Smooth muscle cell (in vitro differentiated cells): Measurements from ENCODE around the gene SEC22B. TPM values are rescaled to one million over a fixed set of nuclear protein-coding genes. Genes with fewer than 3 reads are reported as not detected.
"Not testable (repeated sequence)": the region's sequence is repeated elsewhere in the genome, so short reads cannot be mapped to it uniquely, and the experiment has no call there.

Experiments
- DNase-seq: peaks from one replicate; lab custom pipeline; 2025; ENCODE audit not compliant: unreplicated experiment; lab: John Stamatoyannopoulos, UW
- H2AFZ ChIP-seq: fragments of 200-600 bp; sonication (generic); 2 replicates; pipeline ENCODE4 v1.6.0; 2016; ENCODE audit warnings: antibody characterized with exemption, low read depth, mild to moderate bottlenecking
- H3F3A ChIP-seq: fragments of 200-600 bp; sonication (generic); 2 replicates; pipeline ENCODE4 v1.6.0; 2017; ENCODE audit warnings: antibody characterized with exemption, low read depth
- H3K27ac ChIP-seq: fragments of 200-600 bp; sonication (generic); 2 replicates; pipeline ENCODE4 v1.5.1; 2016; ENCODE audit warnings: low read depth, mild to moderate bottlenecking
- H3K27me3 ChIP-seq: fragments of 200-600 bp; sonication (generic); 2 replicates; pipeline ENCODE4 v1.6.1; 2016; ENCODE audit warnings: low read depth, mild to moderate bottlenecking
- H3K36me3 ChIP-seq: fragments of 200-600 bp; sonication (generic); 2 replicates; pipeline ENCODE4 v1.5.1; 2016; ENCODE audit warnings: low read depth
- H3K4me1 ChIP-seq: fragments of 200-600 bp; sonication (generic); 2 replicates; pipeline ENCODE4 v1.5.1; 2016; ENCODE audit warnings: low read depth
- H3K4me2 ChIP-seq: fragments of 200-600 bp; sonication (generic); 2 replicates; pipeline ENCODE4 v1.6.0; 2016; ENCODE audit warnings: mild to moderate bottlenecking
- H3K4me3 ChIP-seq: fragments of 200-600 bp; sonication (generic); 2 replicates; pipeline ENCODE4 v1.5.1; 2016; ENCODE audit warnings: mild to moderate bottlenecking
- H3K79me2 ChIP-seq: fragments of 200-600 bp; sonication (generic); 2 replicates; pipeline ENCODE4 v1.6.0; 2016; ENCODE audit warnings: low read depth, mild to moderate bottlenecking
- H3K9ac ChIP-seq: fragments of 200-600 bp; sonication (generic); 2 replicates; pipeline ENCODE4 v1.6.0; 2016; ENCODE audit warnings: low read depth
- H3K9me3 ChIP-seq: fragments of 200-600 bp; sonication (generic); replicated peaks from 2 replicates; pipeline ENCODE4 v1.5.1; 2016; ENCODE audit warnings: low read depth
- H4K20me1 ChIP-seq: fragments of 200-600 bp; sonication (generic); 2 replicates; pipeline ENCODE4 v1.6.0; 2016; ENCODE audit warnings: low read depth
- WGBS: methylation state at CpG from one replicate; pipeline ENCODE4 v1.1.7; 2016; ENCODE audit warnings: low lambda C conversion rate; 5-methylcytosine and 5-hydroxymethylcytosine counted together
- polyA plus RNA-seq: library from polyadenylated mRNA; unstranded; fragments of >200 nt; fragmentation: Nextera tagmentation; extraction: Ambion mirVana; gene quantifications from 2 replicates; pipeline ENCODE4 v1.2.1, GENCODE V29; 2016
- total RNA-seq: library from RNA; depleted of rRNA; stranded (reverse); fragments of >200 nt; gene quantifications from 2 replicates; pipeline ENCODE4 v1.2.3, GENCODE V29; 2014

SEC22B gene
- total and polyA plus RNA-seq, 2 experiments from 2014 or later = 36.4 to 55.0 TPM

- H3F3A ChIP-seq, H3K9me3 ChIP-seq, H4K20me1 ChIP-seq, H3K27me3 ChIP-seq, H3K79me2 ChIP-seq, H3K4me1 ChIP-seq, H3K4me3 ChIP-seq, H3K36me3 ChIP-seq, H3K9ac ChIP-seq, H2AFZ ChIP-seq: not testable (repeated sequence)
- peak overlapping the region; percentile 53 for H3K4me2 ChIP-seq
- DNase-seq = peak; percentile 5
- peak overlapping the region; percentile 57 for H3K27ac ChIP-seq
- WGBS = 16% methylated on average over 8 of the region's 10 CpGs
Measured at GRCh38 chr1:120131611-120132405, 44.5 kb downstream of the SEC22B start.

GRCh38 chr1:120127921-120128320 is 48.4 kb downstream of the SEC22B start:
- not testable (repeated sequence) for H3K36me3 ChIP-seq, H3K4me3 ChIP-seq, H2AFZ ChIP-seq, H3K79me2 ChIP-seq, H3K27ac ChIP-seq, H3K4me1 ChIP-seq, H3K27me3 ChIP-seq, H3K9ac ChIP-seq, H3K4me2 ChIP-seq, H3F3A ChIP-seq, H3K9me3 ChIP-seq, DNase-seq, H4K20me1 ChIP-seq
- no CpG with 5 or more reads among the region's 1 CpG for WGBS

- not testable (repeated sequence) for H3K27me3 ChIP-seq, H3K27ac ChIP-seq, H3F3A ChIP-seq, H3K4me1 ChIP-seq, H3K9ac ChIP-seq, H3K79me2 ChIP-seq, H2AFZ ChIP-seq, H4K20me1 ChIP-seq, H3K9me3 ChIP-seq, H3K36me3 ChIP-seq, H3K4me2 ChIP-seq, H3K4me3 ChIP-seq, DNase-seq
- 94% methylated on average over 3 of the region's 6 CpGs for WGBS
Measured at GRCh38 chr1:120126216-120126615, 50.1 kb downstream of the SEC22B start.

GRCh38 chr1:120124628-120125027 is 51.7 kb downstream of the SEC22B start:
- H4K20me1 ChIP-seq, H3K36me3 ChIP-seq, H3F3A ChIP-seq, H3K27ac ChIP-seq, H3K4me2 ChIP-seq, DNase-seq, H3K4me1 ChIP-seq, H3K9ac ChIP-seq, H2AFZ ChIP-seq, H3K9me3 ChIP-seq, H3K27me3 ChIP-seq, H3K79me2 ChIP-seq, H3K4me3 ChIP-seq: not testable (repeated sequence)
- WGBS = 50% methylated on average over 1 of the region's 1 CpG

- not testable (repeated sequence) for H2AFZ ChIP-seq, H3K9ac ChIP-seq, H4K20me1 ChIP-seq, H3K79me2 ChIP-seq, H3K27me3 ChIP-seq, H3K9me3 ChIP-seq, H3F3A ChIP-seq, H3K4me1 ChIP-seq, DNase-seq, H3K36me3 ChIP-seq, H3K4me2 ChIP-seq, H3K27ac ChIP-seq, H3K4me3 ChIP-seq
- WGBS = 88% methylated on average over 4 of the region's 4 CpGs
Measured at GRCh38 chr1:120123813-120124510, 52.4 kb downstream of the SEC22B start.

GRCh38 chr1:120122262-120122893 is 53.9 kb downstream of the SEC22B start:
- not testable (repeated sequence) for H3K36me3 ChIP-seq, H2AFZ ChIP-seq, H3K4me1 ChIP-seq, DNase-seq, H3K9me3 ChIP-seq, H3K4me3 ChIP-seq, H3K4me2 ChIP-seq, H3F3A ChIP-seq, H4K20me1 ChIP-seq, H3K79me2 ChIP-seq, H3K27me3 ChIP-seq, H3K27ac ChIP-seq, H3K9ac ChIP-seq
- 95% methylated on average over 2 of the region's 5 CpGs for WGBS

GRCh38 chr1:120121830-120122229 is 54.5 kb downstream of the SEC22B start:
- not testable (repeated sequence) for H2AFZ ChIP-seq, H3K9ac ChIP-seq, DNase-seq, H3K4me1 ChIP-seq, H3K27ac ChIP-seq, H4K20me1 ChIP-seq, H3K4me2 ChIP-seq, H3K4me3 ChIP-seq, H3K27me3 ChIP-seq, H3K36me3 ChIP-seq, H3K9me3 ChIP-seq, H3K79me2 ChIP-seq, H3F3A ChIP-seq
- WGBS = 100% methylated on average over 1 of the region's 1 CpG

- H3K4me2 ChIP-seq, H3K4me1 ChIP-seq, H2AFZ ChIP-seq, H3F3A ChIP-seq, H3K27me3 ChIP-seq, H3K9me3 ChIP-seq, H3K9ac ChIP-seq, H3K27ac ChIP-seq, H3K4me3 ChIP-seq, H3K36me3 ChIP-seq, DNase-seq, H3K79me2 ChIP-seq, H4K20me1 ChIP-seq: not testable (repeated sequence)
- WGBS = 55% methylated on average over 2 of the region's 4 CpGs
Measured at GRCh38 chr1:120120525-120120924, 55.8 kb downstream of the SEC22B start.
